ENCODE results near the gene TMEM39B. TPM values are rescaled to one million over a fixed set of nuclear protein-coding genes. Genes with fewer than 3 reads are reported as not detected.
"Not testable (repeated sequence)": the region's sequence is repeated elsewhere in the genome, so short reads cannot be mapped to it uniquely, and the experiment has no call there.

The TMEM39B gene
- total and polyA plus RNA-seq, 2 donors (not counting 1 experiment from before 2014, with no cell fraction given) = 30.9 to 32.3 TPM

- no peak overlapping the region for H2AFZ ChIP-seq (ENCODE audit: insufficient read depth, low read depth, low read length, poor library complexity, severe bottlenecking)
- Mint-ChIP-seq H3K4me1 (peaks cover 62% of the 10 kb centered on the region), H3K27me3 (no peaks in the 10 kb centered on the region), H3K27ac (no peak overlapping the region), H3K9me3 (ENCODE audit: insufficient read depth) (no peaks in the 10 kb centered on the region), H3K4me3 (no peak overlapping the region)
- no peak for DNase-seq
- peak overlapping the region in 1 of 2 donors; percentile 44 for H3K27ac ChIP-seq (ENCODE audit: low read length in 2 of 2)
- peaks cover 19% of the 10 kb centered on the region for H4K20me1 ChIP-seq (ENCODE audit: control insufficient read depth, insufficient read depth, low read length, poor library complexity, severe bottlenecking)
- intact Hi-C loops (cut with micrococcal nuclease) = no loop called here
- ChIA-PET POLR2A (no interaction called here), CTCF (no interaction called here)
- H3K27me3 ChIP-seq (replicated peaks in 1 of 4; ENCODE audit: control extremely low read depth in 1 of 4, control insufficient read depth in 3 of 4, insufficient read depth in 4 of 4, low read length in 3 of 4) = no peaks in the 10 kb centered on the region
- peaks cover 98% of the 10 kb centered on the region for H3K79me2 ChIP-seq (ENCODE audit: control insufficient read depth, insufficient read depth, low read length)
- H3K4me1 ChIP-seq (ENCODE audit: control insufficient read depth in 2 of 2, insufficient read depth in 2 of 2, low read length in 2 of 2) = peaks cover 36 to 44% of the 10 kb centered on the region in 2 donors
- H3K9ac ChIP-seq (ENCODE audit: low read length) = no peak overlapping the region
- peaks cover 0 to 7% of the 10 kb centered on the region in 2 experiments for H3K36me3 ChIP-seq (replicated peaks in 1 of 2; ENCODE audit: control extremely low read depth in 1 of 2, control insufficient read depth in 1 of 2, extremely low read depth in 1 of 2, insufficient read depth in 2 of 2, low read length in 1 of 2)
- H3K4me3 ChIP-seq (ENCODE audit: control extremely low read depth in 1 of 5, extremely low read depth in 1 of 5, insufficient read depth in 1 of 5, low read depth in 2 of 5, low read length in 4 of 5) = no peak overlapping the region
- H3K4me2 ChIP-seq (replicated peaks; ENCODE audit: low read depth, low read length, poor library complexity, severe bottlenecking) = no peak overlapping the region
- no peaks in the 10 kb centered on the region for H3K9me3 ChIP-seq (ENCODE audit: control extremely low read depth in 1 of 3, control insufficient read depth in 2 of 3, insufficient read depth in 1 of 3, low read length in 2 of 3)
- ATAC-seq (ENCODE audit: low read depth) = no peak
- no peak for TF ChIP-seq EZH2 (IDR thresholded peaks at IDR 0.05; ENCODE audit: borderline replicate concordance, insufficient read depth, low read depth, low read length, poor library complexity, severe bottlenecking)
- no peak for TF ChIP-seq CTCF (IDR thresholded peaks at IDR 0.05)
- 100% methylated on average over 2 of the region's 5 CpGs for WGBS (ENCODE audit: insufficient coverage)
Measured at GRCh38 chr1:32112806-32113375, 40.2 kb downstream of the TMEM39B start.

GRCh38 chr1:32113436-32113835 lies 40.7 kb downstream of the TMEM39B start:
- peaks cover 64% of the 10 kb centered on the region for H3K4me1 Mint-ChIP-seq
- DNase-seq; H3K4me3 ChIP-seq (ENCODE audit: control extremely low read depth in 1 of 5, extremely low read depth in 1 of 5, insufficient read depth in 1 of 5, low read depth in 2 of 5, low read length in 4 of 5); H3K9me3 Mint-ChIP-seq (ENCODE audit: insufficient read depth); H3K27me3 ChIP-seq (replicated peaks in 1 of 4; ENCODE audit: control extremely low read depth in 1 of 4, control insufficient read depth in 3 of 4, insufficient read depth in 4 of 4, low read length in 3 of 4); intact Hi-C loops (cut with micrococcal nuclease); H3K27me3 Mint-ChIP-seq; H3K9me3 ChIP-seq (ENCODE audit: control extremely low read depth in 1 of 3, control insufficient read depth in 2 of 3, insufficient read depth in 1 of 3, low read length in 2 of 3); H2AFZ ChIP-seq (ENCODE audit: insufficient read depth, low read depth, low read length, poor library complexity, severe bottlenecking); ATAC-seq (ENCODE audit: low read depth); H3K4me2 ChIP-seq (replicated peaks; ENCODE audit: low read depth, low read length, poor library complexity, severe bottlenecking); POLR2A ChIA-PET; H3K4me3 Mint-ChIP-seq; H3K36me3 ChIP-seq (replicated peaks in 1 of 2; ENCODE audit: control extremely low read depth in 1 of 2, control insufficient read depth in 1 of 2, extremely low read depth in 1 of 2, insufficient read depth in 2 of 2, low read length in 1 of 2); CTCF ChIA-PET; H3K9ac ChIP-seq (ENCODE audit: low read length): not testable (repeated sequence)
- Histone ChIP-seq H3K27ac (ENCODE audit: low read length in 2 of 2) (peak overlapping the region in 1 of 2 donors; percentile 44), H4K20me1 (ENCODE audit: control insufficient read depth, insufficient read depth, low read length, poor library complexity, severe bottlenecking) (peaks cover 19% of the 10 kb centered on the region), H3K4me1 (ENCODE audit: control insufficient read depth in 2 of 2, insufficient read depth in 2 of 2, low read length in 2 of 2) (peaks cover 36 to 46% of the 10 kb centered on the region in 2 donors), H3K79me2 (ENCODE audit: control insufficient read depth, insufficient read depth, low read length) (peaks cover 98% of the 10 kb centered on the region)
- 100% methylated on average over 1 of the region's 4 CpGs for WGBS (ENCODE audit: insufficient coverage)
- H3K27ac Mint-ChIP-seq = peak overlapping the region; percentile 46

Data from B cell (primary cell).